Stimulated activated CD8-positive, alpha-beta memory T cell treated with anti-CD3 and anti-CD28 coated beads, Interleukin-15, amount 100 ng/mL, for 4 hours (primary cell): ENCODE results near the gene ATP6V1C2.

Source experiments
- DNase-seq, 2 donors: peaks; one replicate each; pipeline ENCODE4 v3.0.0-alpha.2; 2020; ENCODE audit warnings: low read depth in 2 of 2

The ATP6V1C2 gene

DNA sequence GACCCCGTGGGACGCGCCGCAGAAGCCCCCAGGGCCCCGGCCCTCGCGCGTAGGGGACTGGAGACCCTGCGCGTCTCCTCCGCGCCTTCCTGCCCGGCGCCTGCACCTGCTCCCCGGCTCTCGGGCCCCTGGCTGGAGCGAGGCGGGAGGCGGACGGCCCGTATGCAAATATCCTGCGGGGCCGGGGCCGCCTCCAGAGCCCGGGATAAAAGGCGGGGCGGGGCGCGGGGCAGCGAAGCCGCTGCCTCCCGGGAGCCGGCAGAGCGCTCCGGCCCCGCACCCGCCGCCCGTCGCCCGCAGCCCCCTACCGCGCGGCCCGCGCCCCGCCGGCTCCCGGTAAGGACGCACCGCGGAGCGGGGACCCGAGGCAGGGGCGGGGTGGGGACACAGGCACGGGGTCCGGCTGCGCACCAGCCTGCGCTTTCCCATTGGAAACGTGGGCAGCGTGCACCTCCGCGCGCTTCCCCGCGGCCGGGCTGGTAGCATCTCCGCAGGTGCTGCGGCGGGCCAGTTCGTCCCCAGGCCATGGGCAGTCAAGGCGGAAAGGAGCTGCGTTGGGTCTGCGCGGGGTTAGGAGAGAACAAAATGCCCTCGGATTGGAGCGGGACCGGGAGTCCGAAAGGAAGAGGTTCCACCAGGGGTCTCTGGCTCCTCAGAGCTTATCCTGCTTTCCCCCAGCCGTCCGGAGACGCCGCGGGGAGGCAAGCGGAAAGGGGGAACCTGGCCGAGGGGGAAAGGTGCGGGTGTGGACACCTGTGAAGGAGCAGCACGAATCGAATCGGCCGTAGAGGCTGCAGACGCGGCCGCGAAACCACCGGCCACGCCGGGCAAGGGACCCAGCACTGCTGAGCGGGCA lies at the start of gene ATP6V1C2:
ATP6V1C2 (plus strand) TSS at position 235 of the 856 bp plus-strand sequence. CDS start 1,220 bp downstream, outside the sequence.
- DNase-seq = no peak

DNA sequence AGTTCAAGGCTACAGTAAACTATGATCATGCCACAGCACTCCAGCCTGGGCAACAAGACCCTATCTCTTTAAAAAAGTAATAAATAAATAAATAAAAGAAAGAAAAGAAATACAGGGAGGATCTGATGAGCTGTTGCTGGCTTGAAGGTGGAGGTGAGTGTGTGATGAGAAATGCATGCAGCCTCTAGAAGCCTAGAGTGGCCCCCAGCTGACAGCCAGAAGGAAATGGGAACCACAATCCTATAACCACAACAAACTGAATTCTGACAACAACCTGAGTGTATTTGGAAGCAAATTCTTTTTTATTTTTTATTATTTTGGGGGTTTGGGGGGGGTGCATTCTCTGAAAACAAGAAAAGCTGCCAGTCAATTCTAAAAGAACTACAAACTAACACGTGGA lies 46.3 kb upstream of the ATP6V1C2 start:
- DNase-seq = no peak

DNA sequence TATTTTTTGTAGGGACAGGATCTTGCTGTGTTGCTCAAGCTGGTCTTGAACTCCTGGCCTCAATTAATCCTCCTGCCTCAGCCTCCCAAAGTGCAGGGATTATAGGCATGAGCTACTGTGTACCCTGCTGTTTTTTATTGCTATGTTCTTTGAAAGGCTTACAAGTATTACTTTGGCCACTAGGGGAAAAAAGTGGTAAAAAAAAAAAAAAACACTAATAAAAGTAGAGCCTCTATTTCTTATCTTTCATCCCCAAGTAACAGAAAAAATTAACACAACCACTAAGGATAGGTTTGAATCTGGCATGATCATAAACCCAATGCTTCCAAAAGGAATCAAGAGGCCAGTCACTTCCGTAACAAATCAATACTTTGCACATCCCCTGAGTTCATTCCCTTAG lies 43.2 kb upstream of the ATP6V1C2 start:
- no peak for DNase-seq

GRCh38 chr2:10680214-10680613 lies 41.2 kb upstream of the ATP6V1C2 start:
- no peak for DNase-seq

GRCh38 chr2:10680957-10681356 lies 40.5 kb upstream of the ATP6V1C2 start:
- DNase-seq = no peak

DNA sequence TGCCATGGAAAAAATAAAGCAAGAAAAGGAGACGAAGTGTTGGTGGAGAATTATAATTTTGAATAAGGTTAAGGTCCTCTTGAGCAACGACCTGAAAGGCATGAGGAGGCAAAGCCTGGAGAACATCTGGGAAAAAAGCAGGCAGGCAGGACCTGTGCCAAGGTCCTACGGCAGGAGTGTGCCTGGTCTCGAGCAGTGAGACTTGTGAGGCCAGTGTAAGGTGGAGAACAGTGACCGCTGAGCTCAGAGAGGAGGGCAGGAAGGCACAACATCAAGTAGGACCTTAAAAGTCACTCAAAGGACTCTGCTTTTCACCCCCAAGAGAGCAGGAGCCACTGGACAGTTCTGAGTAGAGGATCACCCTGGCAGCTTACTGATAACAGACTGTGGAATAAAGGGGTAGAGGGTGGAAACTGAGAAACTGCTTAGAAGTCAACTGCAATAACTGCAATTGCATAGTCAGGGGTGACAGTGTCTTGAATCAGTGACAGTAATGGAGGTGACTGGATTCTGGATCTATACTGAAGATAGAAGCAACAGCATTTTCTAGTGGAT lies 35.2 kb upstream of the ATP6V1C2 start:
- DNase-seq = no peak

GRCh38 chr2:10688921-10689807 lies 32.3 kb upstream of the ATP6V1C2 start:
- no peak for DNase-seq

DNA sequence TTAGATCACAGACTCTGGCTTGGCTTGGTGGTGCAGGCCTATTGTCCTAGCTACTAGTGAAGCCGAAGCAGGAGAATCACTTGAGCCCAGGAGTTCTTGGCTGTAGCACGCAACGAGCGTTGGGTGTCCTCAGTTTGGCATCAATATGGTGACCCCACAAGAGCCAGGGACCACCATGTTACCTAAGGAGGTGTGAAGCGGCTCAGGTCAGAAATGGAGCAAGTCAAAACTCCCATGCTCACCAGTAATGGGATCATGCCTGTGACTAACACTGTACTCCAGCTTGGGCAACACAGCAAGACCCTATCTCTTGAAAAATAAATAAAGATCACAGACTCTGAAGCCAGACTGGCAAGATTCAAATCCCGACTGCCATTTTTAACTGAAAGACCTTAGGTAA lies 29.9 kb upstream of the ATP6V1C2 start:
- DNase-seq = no peak

DNA sequence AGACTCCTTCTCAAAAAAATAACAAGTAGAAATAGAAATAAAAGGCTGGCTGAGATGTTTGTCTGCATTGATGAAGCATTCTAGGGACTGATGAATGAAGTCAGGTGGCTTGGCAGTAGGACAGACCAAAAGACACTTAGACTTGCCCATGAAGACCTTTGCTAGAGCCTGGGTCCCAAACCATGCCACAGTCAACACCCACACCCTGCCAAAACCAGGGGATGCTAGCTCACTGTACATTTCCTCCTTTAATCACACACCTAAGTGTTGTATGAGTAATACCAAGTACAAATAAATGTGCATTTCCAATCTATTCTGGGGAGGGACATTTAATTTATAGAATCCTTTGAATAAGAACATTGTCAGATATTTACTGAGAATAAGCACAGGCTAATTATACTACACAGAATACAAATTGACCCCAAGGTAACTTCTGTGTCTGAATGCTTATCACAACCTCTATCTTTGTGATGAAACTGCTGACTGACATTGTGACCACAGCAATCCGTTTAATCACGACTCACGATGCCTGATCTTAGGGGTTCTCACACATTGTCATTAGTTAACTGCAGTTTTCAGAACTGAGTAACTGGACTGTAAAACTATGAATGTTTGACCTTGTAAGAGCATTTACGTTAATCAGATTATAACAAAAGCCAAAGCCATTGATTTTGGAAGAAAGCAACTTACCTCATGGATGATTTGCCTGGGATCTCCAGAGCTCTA lies 21.2 kb upstream of the ATP6V1C2 start:
- DNase-seq = no peak

- no peak for DNase-seq
Measured at GRCh38 chr2:10704034-10704594, 17.3 kb upstream of the ATP6V1C2 start.

DNA sequence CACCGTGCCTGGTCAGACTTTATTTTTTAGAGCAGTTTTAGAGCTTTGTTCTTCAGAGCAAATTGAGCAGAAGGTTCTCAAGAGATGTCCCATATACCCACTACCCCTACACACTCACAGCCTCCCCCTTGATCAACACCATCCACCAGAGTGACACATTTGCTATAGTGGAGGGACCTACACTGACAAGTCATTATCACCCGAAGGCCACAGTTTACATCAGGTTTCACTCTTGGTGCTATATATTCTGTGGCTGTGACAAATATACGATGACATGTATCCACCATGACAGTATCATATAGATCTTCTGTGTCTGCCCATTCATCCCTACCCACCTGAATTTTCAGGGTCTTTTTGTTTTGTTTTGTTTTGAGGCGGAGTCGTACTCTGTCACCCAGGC lies 15.4 kb upstream of the ATP6V1C2 start:
- no peak for DNase-seq

DNA sequence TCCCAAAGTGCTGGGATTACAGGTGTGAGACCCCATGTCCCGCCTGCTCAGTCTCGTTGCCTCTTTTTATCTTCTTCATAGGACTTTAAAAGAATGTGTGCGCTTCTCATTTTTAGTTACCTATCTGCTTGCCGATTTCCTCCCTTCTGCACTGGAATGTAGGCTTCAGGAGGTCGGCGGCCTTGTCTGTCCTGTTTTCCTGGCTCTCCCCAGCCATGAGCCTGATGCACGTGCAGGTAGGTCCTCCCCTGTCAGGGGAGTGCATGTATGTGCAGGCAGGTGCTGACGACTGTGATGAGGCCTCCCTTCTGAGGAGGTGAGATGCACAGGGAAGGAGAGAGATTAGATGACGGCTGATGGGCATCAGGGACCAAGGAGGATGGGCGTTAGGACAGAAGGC lies 13.6 kb upstream of the ATP6V1C2 start:
- DNase-seq = no peak

GRCh38 chr2:10709290-10709939 lies 12.0 kb upstream of the ATP6V1C2 start:
- DNase-seq = no peak

DNA sequence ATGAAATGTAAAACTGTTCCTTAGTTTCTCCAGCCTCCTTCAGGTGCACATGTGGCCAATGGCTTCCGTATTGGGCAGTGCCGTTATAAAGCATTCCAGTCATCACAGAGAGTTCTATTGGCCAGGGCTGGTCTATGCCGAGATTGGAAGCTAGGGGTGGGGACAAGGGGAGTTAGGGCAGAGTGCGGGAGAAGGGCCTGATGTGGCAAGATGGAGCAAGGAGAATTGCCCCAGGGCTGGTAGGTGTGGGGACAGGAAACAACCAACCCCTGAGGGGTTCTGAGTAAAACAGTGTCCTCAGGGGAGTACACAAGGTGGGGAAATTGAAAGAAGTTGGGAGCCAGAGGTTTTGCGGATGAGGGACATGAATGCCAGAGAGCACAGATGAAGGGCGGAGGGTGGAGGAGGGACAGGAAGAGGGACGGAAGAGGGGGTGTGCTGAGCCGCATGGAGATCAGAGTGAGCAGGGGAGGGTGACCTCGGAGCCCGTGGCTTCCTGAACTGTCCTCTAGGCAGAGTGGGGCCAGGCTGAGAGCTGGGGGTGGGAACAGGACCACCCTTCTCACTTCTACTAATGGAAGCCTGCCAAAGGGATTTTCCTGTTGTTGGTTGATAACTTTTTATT lies 9.1 kb upstream of the ATP6V1C2 start:
- DNase-seq = no peak

- DNase-seq = no peak
Measured at GRCh38 chr2:10716581-10716980, 4.8 kb upstream of the ATP6V1C2 start.

GRCh38 chr2:10717628-10718027 lies 3.8 kb upstream of the ATP6V1C2 start:
- no peak for DNase-seq

DNA sequence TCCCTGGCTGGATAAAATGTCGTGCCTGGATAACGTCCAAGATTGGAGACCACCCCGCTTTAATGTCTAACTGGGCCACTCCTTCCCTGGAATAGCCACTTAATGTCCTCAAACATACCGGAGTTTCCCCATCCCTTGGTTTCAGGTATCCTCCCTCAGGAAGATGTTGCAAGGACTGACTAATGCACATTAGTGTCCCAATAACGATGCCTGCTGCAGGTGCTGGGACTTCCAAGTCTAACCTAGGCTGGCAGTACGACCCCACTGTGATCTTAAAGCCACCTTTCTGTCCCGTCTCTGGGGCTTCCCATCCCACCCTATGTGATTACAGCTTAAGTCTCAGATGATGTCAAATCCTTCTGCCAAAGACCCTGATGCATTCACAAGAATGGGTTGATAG lies 1.1 kb upstream of the ATP6V1C2 start:
- no peak for DNase-seq

DNA sequence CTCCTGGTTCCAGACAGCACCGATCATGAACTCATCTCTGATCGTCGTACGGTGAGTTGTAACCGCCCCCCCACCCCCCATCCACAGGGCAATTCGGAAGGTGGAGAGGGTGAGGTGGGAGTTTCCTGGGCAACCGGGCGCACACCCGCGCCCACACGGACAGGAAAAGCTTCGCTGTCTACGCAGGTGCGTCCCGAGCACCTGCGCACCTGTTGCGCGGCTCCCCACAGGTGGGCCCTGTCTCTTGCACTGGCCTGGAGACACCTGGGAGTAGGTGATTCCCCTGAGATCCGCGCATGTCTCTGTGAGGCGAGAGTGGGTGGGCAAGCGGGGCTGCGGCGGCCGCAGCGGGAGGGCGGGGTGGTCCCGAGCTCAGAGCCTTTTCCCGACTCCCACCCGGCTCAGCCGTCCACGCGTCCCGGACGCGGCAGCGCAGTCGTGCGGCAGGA lies 459 bp upstream of the ATP6V1C2 start:
- DNase-seq = no peak

DNA sequence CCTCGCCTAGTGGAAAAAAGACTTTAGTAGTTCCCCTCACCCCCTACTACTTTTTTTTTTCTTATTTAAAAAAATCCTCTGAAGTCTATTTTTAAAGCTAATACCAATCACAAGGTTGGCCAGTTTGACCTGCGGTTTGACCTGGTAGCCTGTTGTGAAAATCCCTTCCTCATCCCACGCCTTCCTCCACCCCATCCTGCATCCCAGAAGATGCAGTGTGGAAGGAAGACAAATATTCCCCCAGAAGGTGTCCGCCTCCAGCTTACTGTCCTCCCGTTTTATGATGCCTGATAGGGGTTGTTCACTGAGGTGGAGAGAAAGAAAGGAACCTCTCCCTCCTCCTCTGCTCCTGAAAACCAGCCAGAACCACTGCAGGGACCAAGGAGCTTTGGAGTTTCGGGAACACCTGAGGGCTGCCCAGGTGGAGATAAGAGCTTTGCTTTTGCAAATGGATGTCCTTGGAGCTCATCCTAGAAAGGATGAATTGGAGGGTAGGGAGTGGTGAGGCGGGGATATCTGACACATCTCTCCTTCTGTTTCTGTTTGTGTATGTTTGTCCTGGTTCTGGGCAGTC lies 909 bp downstream of the ATP6V1C2 start:
- no peak for DNase-seq
